HEK293 (cell line): ENCODE results near the gene MPC1.

Experiments
- GLIS1 ChIP-seq: fragments of 450-650 bp; formaldehyde crosslinking; IDR thresholded peaks from 2 replicates; pipeline ENCODE4 v1.5.1; 2016; ENCODE audit warnings: missing biosample characterization, missing genetic modification characterization
- OSR2 ChIP-seq: fragments of 450-650 bp; formaldehyde crosslinking; IDR thresholded peaks from 2 replicates; pipeline ENCODE4 v1.5.1; 2016; ENCODE audit warnings: missing biosample characterization, missing genetic modification characterization
- OVOL3 ChIP-seq: fragments of 450-650 bp; formaldehyde crosslinking; IDR thresholded peaks from 2 replicates; pipeline ENCODE4 v1.5.1; 2016; ENCODE audit warnings: missing biosample characterization, missing genetic modification characterization
- ZBTB7A ChIP-seq: fragments of 450-650 bp; formaldehyde crosslinking; IDR thresholded peaks from 2 replicates; pipeline ENCODE4 v1.5.1; 2016; ENCODE audit warnings: low read depth, missing biosample characterization, missing genetic modification characterization
- ZNF121 ChIP-seq: fragments of 450-650 bp; formaldehyde crosslinking; IDR thresholded peaks from 2 replicates; pipeline ENCODE4 v1.5.1; 2016; ENCODE audit warnings: missing biosample characterization, missing genetic modification characterization
- ZNF146 ChIP-seq: fragments of 450-650 bp; formaldehyde crosslinking; IDR thresholded peaks from 2 replicates; pipeline ENCODE4 v1.5.1; 2016; ENCODE audit warnings: missing biosample characterization, missing genetic modification characterization
- ZNF274 ChIP-seq, 2 experiments: fragments of 200-500 bp in 1 of 2; fragments of 450-650 bp in 1 of 2; sonication (Bioruptor generic) in 1 of 2; formaldehyde crosslinking in 1 of 2; IDR thresholded peaks; 2 replicates each; pipeline versions ENCODE4 v1.5.1 to v1.6.1; 2014 to 2016; ENCODE audit warnings: borderline replicate concordance in 1 of 2, inconsistent platforms in 1 of 2, low read length in 1 of 2, missing biosample characterization in 1 of 2, missing genetic modification characterization in 1 of 2
- ZNF658 ChIP-seq: fragments of 450-650 bp; formaldehyde crosslinking; IDR thresholded peaks from 2 replicates; pipeline ENCODE4; 2016; ENCODE audit warnings: missing biosample characterization, missing genetic modification characterization
- ZNF707 ChIP-seq: fragments of 450-650 bp; formaldehyde crosslinking; IDR thresholded peaks from 2 replicates; pipeline ENCODE4 v1.5.1; 2016; ENCODE audit warnings: missing biosample characterization, missing genetic modification characterization
- ZNF76 ChIP-seq: fragments of 450-650 bp; formaldehyde crosslinking; IDR thresholded peaks from 2 replicates; pipeline ENCODE4; 2016; ENCODE audit warnings: low read depth, missing biosample characterization, missing genetic modification characterization, borderline replicate concordance
- TF ChIP-seq, protein P1 (sequence below): fragments of 450-650 bp; formaldehyde crosslinking; IDR thresholded peaks from 2 replicates; pipeline ENCODE4 v1.5.1; 2016; ENCODE audit warnings: missing biosample characterization, missing genetic modification characterization
- TF ChIP-seq, protein P2 (sequence below): fragments of 450-650 bp; formaldehyde crosslinking; IDR thresholded peaks from 2 replicates; pipeline ENCODE4 v1.5.1; 2016; ENCODE audit warnings: missing biosample characterization, missing genetic modification characterization
- TF ChIP-seq, protein P3 (sequence below): fragments of 450-650 bp; IDR thresholded peaks from 2 replicates; pipeline ENCODE4 v1.5.1; 2018; ENCODE audit warnings: missing biosample characterization, mild to moderate bottlenecking, missing genetic modification characterization
- TF ChIP-seq, protein P4 (sequence below): fragments of 450-650 bp; formaldehyde crosslinking; IDR thresholded peaks from 2 replicates; pipeline ENCODE4 v1.5.1; 2016; ENCODE audit warnings: missing biosample characterization, missing genetic modification characterization, low read depth

DNA sequence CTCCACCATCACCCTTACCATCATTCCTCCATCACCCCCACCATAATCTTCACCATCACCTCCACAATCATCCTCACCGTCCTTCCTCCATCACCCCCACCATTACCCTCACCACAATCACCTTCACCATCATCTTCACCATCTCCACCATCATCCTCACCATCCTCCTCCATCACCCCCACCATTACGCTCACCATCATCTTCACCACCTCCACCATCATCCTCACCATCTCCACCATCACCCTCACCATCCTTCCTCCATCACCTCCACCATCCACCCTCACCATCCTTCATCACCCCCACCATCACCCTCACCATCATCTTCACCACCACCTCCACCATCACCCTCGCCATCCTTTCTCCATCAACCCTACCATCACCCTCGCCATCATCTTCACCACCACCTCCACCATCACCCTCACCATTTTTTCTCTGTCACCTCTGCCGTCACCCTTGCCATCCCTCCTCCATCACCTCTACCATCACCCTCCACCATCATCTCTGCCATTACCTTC is 33.1 kb upstream of the MPC1 start:
- TF ChIP-seq ZNF658 (tag by site-specific recombination) (no peak), OSR2 (tag by site-specific recombination) (no peak), ZNF707 (tag by site-specific recombination) (no peak), GLIS1 (no peak), OVOL3 (tag by site-specific recombination) (no peak), ZNF76 (tag by site-specific recombination) (no peak), ZNF274 (IDR thresholded peaks at IDR 0.05; ENCODE audit: low read length) (no peak), ZNF274 (tag by site-specific recombination; IDR thresholded peaks at IDR 0.05; ENCODE audit: borderline replicate concordance) (no peak), ZNF121 (tag by site-specific recombination) (no peak), ZNF146 (no peak), ZBTB7A (tag by site-specific recombination) (no peak)
- TF ChIP-seq, protein P1, sequence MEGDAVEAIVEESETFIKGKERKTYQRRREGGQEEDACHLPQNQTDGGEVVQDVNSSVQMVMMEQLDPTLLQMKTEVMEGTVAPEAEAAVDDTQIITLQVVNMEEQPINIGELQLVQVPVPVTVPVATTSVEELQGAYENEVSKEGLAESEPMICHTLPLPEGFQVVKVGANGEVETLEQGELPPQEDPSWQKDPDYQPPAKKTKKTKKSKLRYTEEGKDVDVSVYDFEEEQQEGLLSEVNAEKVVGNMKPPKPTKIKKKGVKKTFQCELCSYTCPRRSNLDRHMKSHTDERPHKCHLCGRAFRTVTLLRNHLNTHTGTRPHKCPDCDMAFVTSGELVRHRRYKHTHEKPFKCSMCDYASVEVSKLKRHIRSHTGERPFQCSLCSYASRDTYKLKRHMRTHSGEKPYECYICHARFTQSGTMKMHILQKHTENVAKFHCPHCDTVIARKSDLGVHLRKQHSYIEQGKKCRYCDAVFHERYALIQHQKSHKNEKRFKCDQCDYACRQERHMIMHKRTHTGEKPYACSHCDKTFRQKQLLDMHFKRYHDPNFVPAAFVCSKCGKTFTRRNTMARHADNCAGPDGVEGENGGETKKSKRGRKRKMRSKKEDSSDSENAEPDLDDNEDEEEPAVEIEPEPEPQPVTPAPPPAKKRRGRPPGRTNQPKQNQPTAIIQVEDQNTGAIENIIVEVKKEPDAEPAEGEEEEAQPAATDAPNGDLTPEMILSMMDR (tag by site-specific recombination), result no peak
- TF ChIP-seq, protein P2, sequence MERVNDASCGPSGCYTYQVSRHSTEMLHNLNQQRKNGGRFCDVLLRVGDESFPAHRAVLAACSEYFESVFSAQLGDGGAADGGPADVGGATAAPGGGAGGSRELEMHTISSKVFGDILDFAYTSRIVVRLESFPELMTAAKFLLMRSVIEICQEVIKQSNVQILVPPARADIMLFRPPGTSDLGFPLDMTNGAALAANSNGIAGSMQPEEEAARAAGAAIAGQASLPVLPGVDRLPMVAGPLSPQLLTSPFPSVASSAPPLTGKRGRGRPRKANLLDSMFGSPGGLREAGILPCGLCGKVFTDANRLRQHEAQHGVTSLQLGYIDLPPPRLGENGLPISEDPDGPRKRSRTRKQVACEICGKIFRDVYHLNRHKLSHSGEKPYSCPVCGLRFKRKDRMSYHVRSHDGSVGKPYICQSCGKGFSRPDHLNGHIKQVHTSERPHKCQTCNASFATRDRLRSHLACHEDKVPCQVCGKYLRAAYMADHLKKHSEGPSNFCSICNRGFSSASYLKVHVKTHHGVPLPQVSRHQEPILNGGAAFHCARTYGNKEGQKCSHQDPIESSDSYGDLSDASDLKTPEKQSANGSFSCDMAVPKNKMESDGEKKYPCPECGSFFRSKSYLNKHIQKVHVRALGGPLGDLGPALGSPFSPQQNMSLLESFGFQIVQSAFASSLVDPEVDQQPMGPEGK (tag by site-specific recombination), result no peak
- TF ChIP-seq, protein P3, sequence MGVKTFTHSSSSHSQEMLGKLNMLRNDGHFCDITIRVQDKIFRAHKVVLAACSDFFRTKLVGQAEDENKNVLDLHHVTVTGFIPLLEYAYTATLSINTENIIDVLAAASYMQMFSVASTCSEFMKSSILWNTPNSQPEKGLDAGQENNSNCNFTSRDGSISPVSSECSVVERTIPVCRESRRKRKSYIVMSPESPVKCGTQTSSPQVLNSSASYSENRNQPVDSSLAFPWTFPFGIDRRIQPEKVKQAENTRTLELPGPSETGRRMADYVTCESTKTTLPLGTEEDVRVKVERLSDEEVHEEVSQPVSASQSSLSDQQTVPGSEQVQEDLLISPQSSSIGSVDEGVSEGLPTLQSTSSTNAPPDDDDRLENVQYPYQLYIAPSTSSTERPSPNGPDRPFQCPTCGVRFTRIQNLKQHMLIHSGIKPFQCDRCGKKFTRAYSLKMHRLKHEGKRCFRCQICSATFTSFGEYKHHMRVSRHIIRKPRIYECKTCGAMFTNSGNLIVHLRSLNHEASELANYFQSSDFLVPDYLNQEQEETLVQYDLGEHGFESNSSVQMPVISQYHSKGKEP (tag by site-specific recombination), result no peak
- TF ChIP-seq, protein P4, sequence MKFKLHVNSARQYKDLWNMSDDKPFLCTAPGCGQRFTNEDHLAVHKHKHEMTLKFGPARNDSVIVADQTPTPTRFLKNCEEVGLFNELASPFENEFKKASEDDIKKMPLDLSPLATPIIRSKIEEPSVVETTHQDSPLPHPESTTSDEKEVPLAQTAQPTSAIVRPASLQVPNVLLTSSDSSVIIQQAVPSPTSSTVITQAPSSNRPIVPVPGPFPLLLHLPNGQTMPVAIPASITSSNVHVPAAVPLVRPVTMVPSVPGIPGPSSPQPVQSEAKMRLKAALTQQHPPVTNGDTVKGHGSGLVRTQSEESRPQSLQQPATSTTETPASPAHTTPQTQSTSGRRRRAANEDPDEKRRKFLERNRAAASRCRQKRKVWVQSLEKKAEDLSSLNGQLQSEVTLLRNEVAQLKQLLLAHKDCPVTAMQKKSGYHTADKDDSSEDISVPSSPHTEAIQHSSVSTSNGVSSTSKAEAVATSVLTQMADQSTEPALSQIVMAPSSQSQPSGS (tag by site-specific recombination), result no peak
